ENCODE data around the gene PAN3.
"Not testable (repeated sequence)": the region's sequence is repeated elsewhere in the genome, so short reads cannot be mapped to it uniquely, and the experiment has no call there.

PAN3 gene

GRCh38 chr13:28131646-28132045 is 6.7 kb upstream of the PAN3 start:
- no peak for DNase-seq (ENCODE audit: extremely low read depth in 1 of 2, low read depth in 1 of 2)

GRCh38 chr13:28136916-28137315 is 1.4 kb upstream of the PAN3 start:
- no peak for DNase-seq (ENCODE audit: extremely low read depth in 1 of 2, low read depth in 1 of 2)

GRCh38 chr13:28137596-28137995 is 749 bp upstream of the PAN3 start:
- DNase-seq (ENCODE audit: extremely low read depth in 1 of 2, low read depth in 1 of 2) = no peak

- DNase-seq (ENCODE audit: extremely low read depth in 1 of 2, low read depth in 1 of 2) = peak; percentile 70 to 89
Observed at GRCh38 chr13:28138756-28139470, 568 bp downstream of the PAN3 start.

GRCh38 chr13:28140433-28141125 is 2.2 kb downstream of the PAN3 start:
- DNase-seq (ENCODE audit: extremely low read depth in 1 of 2, low read depth in 1 of 2) = no peak

- DNase-seq (ENCODE audit: extremely low read depth in 1 of 2, low read depth in 1 of 2) = not testable (repeated sequence)
Observed at GRCh38 chr13:28141542-28141941, 3.2 kb downstream of the PAN3 start.

- no peak for DNase-seq (ENCODE audit: extremely low read depth in 1 of 2, low read depth in 1 of 2)
Observed at GRCh38 chr13:28145049-28145448, 6.7 kb downstream of the PAN3 start.

- DNase-seq (ENCODE audit: extremely low read depth in 1 of 2, low read depth in 1 of 2) = no peak
Observed at GRCh38 chr13:28147495-28147894, 9.2 kb downstream of the PAN3 start.

- no peak for DNase-seq (ENCODE audit: extremely low read depth in 1 of 2, low read depth in 1 of 2)
Observed at GRCh38 chr13:28159057-28159456, 20.7 kb downstream of the PAN3 start.

GRCh38 chr13:28161370-28161769 is 23.0 kb downstream of the PAN3 start:
- DNase-seq (ENCODE audit: extremely low read depth in 1 of 2, low read depth in 1 of 2) = no peak

- no peak for DNase-seq (ENCODE audit: extremely low read depth in 1 of 2, low read depth in 1 of 2)
Observed at GRCh38 chr13:28163587-28163986, 25.2 kb downstream of the PAN3 start.

- no peak for DNase-seq (ENCODE audit: extremely low read depth in 1 of 2, low read depth in 1 of 2)
Observed at GRCh38 chr13:28166257-28166656, 27.9 kb downstream of the PAN3 start.

- DNase-seq (ENCODE audit: extremely low read depth in 1 of 2, low read depth in 1 of 2) = no peak
Observed at GRCh38 chr13:28171266-28171665, 32.9 kb downstream of the PAN3 start.

GRCh38 chr13:28172947-28173346 is 34.6 kb downstream of the PAN3 start:
- no peak for DNase-seq (ENCODE audit: extremely low read depth in 1 of 2, low read depth in 1 of 2)

GRCh38 chr13:28173793-28174192 is 35.4 kb downstream of the PAN3 start:
- no peak for DNase-seq (ENCODE audit: extremely low read depth in 1 of 2, low read depth in 1 of 2)

GRCh38 chr13:28177327-28177726 is 39.0 kb downstream of the PAN3 start:
- no peak for DNase-seq (ENCODE audit: extremely low read depth in 1 of 2, low read depth in 1 of 2)

- no peak for DNase-seq (ENCODE audit: extremely low read depth in 1 of 2, low read depth in 1 of 2)
Observed at GRCh38 chr13:28177877-28178276, 39.5 kb downstream of the PAN3 start.

GRCh38 chr13:28179974-28180373 is 41.6 kb downstream of the PAN3 start:
- no peak for DNase-seq (ENCODE audit: extremely low read depth in 1 of 2, low read depth in 1 of 2)

GRCh38 chr13:28181413-28181812 is 43.1 kb downstream of the PAN3 start:
- no peak for DNase-seq (ENCODE audit: extremely low read depth in 1 of 2, low read depth in 1 of 2)

GRCh38 chr13:28185256-28185655 is 46.9 kb downstream of the PAN3 start:
- no peak for DNase-seq (ENCODE audit: extremely low read depth in 1 of 2, low read depth in 1 of 2)

GRCh38 chr13:28199089-28199488 is 60.7 kb downstream of the PAN3 start:
- DNase-seq (ENCODE audit: extremely low read depth in 1 of 2, low read depth in 1 of 2) = no peak

- no peak for DNase-seq (ENCODE audit: extremely low read depth in 1 of 2, low read depth in 1 of 2)
Observed at GRCh38 chr13:28204043-28204442, 65.7 kb downstream of the PAN3 start.
